ENCODE data around the gene EEF2K.

Gene EEF2K

GRCh38 chr16:22220714-22221113, 14.6 kb downstream of the EEF2K start:
- no peak overlapping the region for H3K4me3 ChIP-seq (ENCODE audit: low read length, poor library complexity, severe bottlenecking)
- no peaks in the 10 kb centered on the region for H3K27me3 ChIP-seq (ENCODE audit: insufficient read depth, low read length, poor library complexity, severe bottlenecking)
- no peaks in the 10 kb centered on the region; the same call in 1 of the 2 replicates for H3F3A ChIP-seq (ENCODE audit: low read depth)
- H3K4me1 ChIP-seq (ENCODE audit: insufficient read depth, low read length, poor library complexity, severe bottlenecking): peaks cover 6% of the 10 kb centered on the region
- H3K36me3 ChIP-seq (ENCODE audit: insufficient read depth, low read length): peaks cover 2% of the 10 kb centered on the region; the same call in 1 of the 2 replicates
- TF ChIP-seq CTCF (conservative IDR thresholded peaks at IDR 0.05; ENCODE audit: low read length) (no peak), EZH2phosphoT487 (IDR thresholded peaks at IDR 0.05; ENCODE audit: borderline replicate concordance) (no peak)
- no peaks in the 10 kb centered on the region for H4K20me1 ChIP-seq (ENCODE audit: insufficient read depth, low read length, poor library complexity, severe bottlenecking)
- no peak overlapping the region for H2AFZ ChIP-seq (ENCODE audit: low read length)
- no peaks in the 10 kb centered on the region for H3K9me2 ChIP-seq (replicated peaks; ENCODE audit: low read depth, low read length)
- H3K79me2 ChIP-seq (ENCODE audit: insufficient read depth, low read length): peaks cover 35% of the 10 kb centered on the region
- H3K9me3 ChIP-seq (ENCODE audit: insufficient read depth, low read depth, low read length): no peaks in the 10 kb centered on the region
- no peak overlapping the region for H3K9ac ChIP-seq (ENCODE audit: low read depth, low read length, poor library complexity, severe bottlenecking)
- no peak overlapping the region for H3K4me2 ChIP-seq (ENCODE audit: low read depth, low read length, poor library complexity, severe bottlenecking)

- no peak overlapping the region for H3K4me2 ChIP-seq (ENCODE audit: low read depth, low read length, poor library complexity, severe bottlenecking)
- no peaks in the 10 kb centered on the region for H4K20me1 ChIP-seq (ENCODE audit: insufficient read depth, low read length, poor library complexity, severe bottlenecking)
- H2AFZ ChIP-seq (ENCODE audit: low read length): no peak overlapping the region
- TF ChIP-seq EZH2phosphoT487 (IDR thresholded peaks at IDR 0.05; ENCODE audit: borderline replicate concordance) (no peak), CTCF (conservative IDR thresholded peaks at IDR 0.05; ENCODE audit: low read length) (no peak)
- H3K9me2 ChIP-seq (replicated peaks; ENCODE audit: low read depth, low read length): no peaks in the 10 kb centered on the region
- H3K9ac ChIP-seq (ENCODE audit: low read depth, low read length, poor library complexity, severe bottlenecking): no peak overlapping the region
- H3K9me3 ChIP-seq (ENCODE audit: insufficient read depth, low read depth, low read length): no peaks in the 10 kb centered on the region
- no peak overlapping the region for H3K4me3 ChIP-seq (ENCODE audit: low read length, poor library complexity, severe bottlenecking)
- H3K79me2 ChIP-seq (ENCODE audit: insufficient read depth, low read length): peaks cover 32% of the 10 kb centered on the region
- no peaks in the 10 kb centered on the region for H3K27me3 ChIP-seq (ENCODE audit: insufficient read depth, low read length, poor library complexity, severe bottlenecking)
- no peaks in the 10 kb centered on the region for H3K4me1 ChIP-seq (ENCODE audit: insufficient read depth, low read length, poor library complexity, severe bottlenecking)
- H3K36me3 ChIP-seq (ENCODE audit: insufficient read depth, low read length): peaks cover 12% of the 10 kb centered on the region; the same call in 1 of the 2 replicates
- no peaks in the 10 kb centered on the region for H3F3A ChIP-seq (ENCODE audit: low read depth)
Observed at GRCh38 chr16:22222006-22222405, 15.9 kb downstream of the EEF2K start.

GRCh38 chr16:22222998-22223397, 16.9 kb downstream of the EEF2K start:
- Histone ChIP-seq H3K9me3 (ENCODE audit: insufficient read depth, low read depth, low read length) (no peaks in the 10 kb centered on the region), H3K27me3 (ENCODE audit: insufficient read depth, low read length, poor library complexity, severe bottlenecking) (no peaks in the 10 kb centered on the region), H3F3A (ENCODE audit: low read depth) (no peaks in the 10 kb centered on the region), H4K20me1 (ENCODE audit: insufficient read depth, low read length, poor library complexity, severe bottlenecking) (no peaks in the 10 kb centered on the region), H3K9ac (ENCODE audit: low read depth, low read length, poor library complexity, severe bottlenecking) (no peak overlapping the region), H3K4me1 (ENCODE audit: insufficient read depth, low read length, poor library complexity, severe bottlenecking) (no peaks in the 10 kb centered on the region), H3K79me2 (ENCODE audit: insufficient read depth, low read length) (peaks cover 29% of the 10 kb centered on the region), H2AFZ (ENCODE audit: low read length) (no peak overlapping the region), H3K4me2 (ENCODE audit: low read depth, low read length, poor library complexity, severe bottlenecking) (no peak overlapping the region), H3K4me3 (ENCODE audit: low read length, poor library complexity, severe bottlenecking) (no peak overlapping the region), H3K36me3 (ENCODE audit: insufficient read depth, low read length) (peaks cover 12% of the 10 kb centered on the region; the same call in 1 of the 2 replicates), H3K9me2 (replicated peaks; ENCODE audit: low read depth, low read length) (no peaks in the 10 kb centered on the region)
- TF ChIP-seq CTCF (conservative IDR thresholded peaks at IDR 0.05; ENCODE audit: low read length) (peak; percentile 38; the same call in 1 of the 2 replicates), EZH2phosphoT487 (IDR thresholded peaks at IDR 0.05; ENCODE audit: borderline replicate concordance) (no peak)
